Measurements from ENCODE around the gene IGSF21. TPM values are rescaled to one million over a fixed set of nuclear protein-coding genes. Genes with fewer than 3 reads are reported as not detected.

The IGSF21 gene
- total and polyA plus RNA-seq, 7 experiments from 2014 or later, result not detected

DNA sequence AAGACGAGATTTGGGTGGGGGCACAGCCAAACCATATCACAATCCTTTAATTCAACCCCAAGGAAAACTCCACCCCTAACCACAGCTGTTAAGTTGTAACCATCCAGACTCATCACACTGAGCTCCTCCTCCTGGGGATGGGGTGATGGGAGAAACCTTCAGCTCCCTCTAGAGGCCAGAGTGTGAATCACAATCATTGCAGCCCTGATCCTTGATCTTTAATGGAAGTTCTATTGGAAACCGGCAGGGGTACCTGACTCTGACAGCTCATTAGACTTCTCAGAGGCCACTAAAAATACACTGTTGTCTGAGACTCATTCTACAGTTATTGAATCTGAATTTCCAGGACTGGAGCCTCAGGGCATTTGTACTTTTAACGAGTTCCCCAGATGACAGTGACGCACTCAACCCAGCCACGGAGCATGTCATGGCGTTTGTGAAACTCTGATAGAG is 127.2 kb downstream of the IGSF21 start:
- Mint-ChIP-seq H3K4me1 (peaks cover 0 to 2% (median 0%) of the 10 kb centered on the region in 7 donors), H3K27me3 (peaks cover 0 to 67% (median 41%) of the 10 kb centered on the region in 5 donors), H3K27ac (no peak overlapping the region), H3K9me3 (peaks cover 7 to 62% (median 19%) of the 10 kb centered on the region in 11 donors), H3K36me3 (peaks cover 0 to 11% (median 0%) of the 10 kb centered on the region in 5 donors), H3K4me3 (no peak overlapping the region)
- intact Hi-C loops (cut with micrococcal nuclease), result no loop called here
- Histone ChIP-seq H3K9me3 (ENCODE audit: control insufficient read depth in 2 of 3, low read length in 3 of 3) (peaks cover 0 to 18% (median 0%) of the 10 kb centered on the region in 3 experiments), H3K4me3 (ENCODE audit: low read length) (no peak overlapping the region), H3K27ac (ENCODE audit: low read depth, low read length) (no peak overlapping the region), H3K4me1 (ENCODE audit: control insufficient read depth in 2 of 2, insufficient read depth in 2 of 2, low read length in 2 of 2) (no peaks in the 10 kb centered on the region), H3K36me3 (ENCODE audit: control insufficient read depth in 2 of 3, insufficient read depth in 3 of 3, low read length in 3 of 3) (no peaks in the 10 kb centered on the region), H3K27me3 (ENCODE audit: control insufficient read depth in 2 of 2, insufficient read depth in 2 of 2, low read length in 2 of 2) (no peaks in the 10 kb centered on the region)
- ATAC-seq (peak; percentile 41), DNase-seq (no peak)
- ChIA-PET CTCF (no interaction called here), POLR2A (no interaction called here)

DNA sequence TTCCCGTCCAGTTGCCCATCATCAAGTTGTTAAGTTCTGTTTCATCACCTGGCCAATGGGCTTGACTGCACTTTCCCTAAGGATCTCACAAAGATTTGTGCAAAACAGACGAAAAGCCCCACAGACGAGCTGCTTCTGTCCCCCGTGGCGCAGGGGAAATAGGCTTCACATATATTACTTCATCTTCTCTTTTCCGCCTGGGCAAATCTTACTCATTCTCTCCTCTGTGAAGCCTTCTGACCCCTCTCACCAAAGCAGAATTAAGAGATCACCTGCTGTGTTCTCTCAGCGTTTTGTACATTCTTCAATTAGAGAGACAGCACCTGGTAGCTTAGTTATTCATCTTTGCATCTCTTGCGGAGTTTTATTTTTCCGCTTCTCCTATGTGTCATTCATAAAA is 129.8 kb downstream of the IGSF21 start:
- ChIA-PET CTCF (no interaction called here), POLR2A (no interaction called here)
- Mint-ChIP-seq H3K4me1 (peaks cover 0 to 2% (median 0%) of the 10 kb centered on the region in 7 donors), H3K27me3 (peaks cover 0 to 59% (median 28%) of the 10 kb centered on the region in 5 donors), H3K4me3 (no peak overlapping the region), H3K9me3 (peaks cover 3 to 36% (median 11%) of the 10 kb centered on the region in 11 donors), H3K36me3 (peaks cover 0 to 11% (median 0%) of the 10 kb centered on the region in 5 donors), H3K27ac (no peak overlapping the region)
- H3K27me3 ChIP-seq (ENCODE audit: control insufficient read depth in 2 of 2, insufficient read depth in 2 of 2, low read length in 2 of 2), result no peaks in the 10 kb centered on the region
- ATAC-seq (no peak), DNase-seq (no peak)
- H3K4me1 ChIP-seq (ENCODE audit: control insufficient read depth in 2 of 2, insufficient read depth in 2 of 2, low read length in 2 of 2), result no peaks in the 10 kb centered on the region
- H3K4me3 ChIP-seq (ENCODE audit: low read length), result no peak overlapping the region
- H3K36me3 ChIP-seq (ENCODE audit: control insufficient read depth in 2 of 3, insufficient read depth in 3 of 3, low read length in 3 of 3), result no peaks in the 10 kb centered on the region
- no peak overlapping the region for H3K27ac ChIP-seq (ENCODE audit: low read depth, low read length)
- intact Hi-C loops (cut with micrococcal nuclease), result no loop called here
- H3K9me3 ChIP-seq (ENCODE audit: control insufficient read depth in 2 of 3, low read length in 3 of 3), result peaks cover 0 to 3% (median 0%) of the 10 kb centered on the region in 3 experiments

DNA sequence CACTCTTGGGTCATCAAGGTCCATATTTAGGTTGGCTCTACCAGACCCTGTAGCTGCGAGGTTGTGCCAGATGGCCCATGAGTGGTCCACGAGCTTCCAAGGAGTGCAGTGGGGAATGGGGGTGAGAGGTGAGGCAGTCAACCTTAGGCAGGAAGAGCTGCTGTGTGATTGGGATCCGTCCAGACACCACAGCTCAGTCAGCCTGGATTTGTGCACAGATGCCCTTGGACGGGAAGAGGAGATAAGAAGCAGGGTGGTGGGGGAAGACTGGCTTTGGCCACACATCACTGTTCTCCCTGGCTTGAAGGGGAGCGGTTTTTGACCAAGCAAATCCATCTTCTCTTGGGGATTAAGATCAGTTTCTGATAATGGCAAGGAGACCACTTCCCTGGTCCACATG is 130.6 kb downstream of the IGSF21 start:
- Mint-ChIP-seq H3K27me3 (peaks cover 0 to 53% (median 34%) of the 10 kb centered on the region in 5 donors), H3K4me3 (no peak overlapping the region), H3K36me3 (peaks cover 0 to 11% (median 0%) of the 10 kb centered on the region in 5 donors), H3K9me3 (peaks cover 2 to 28% (median 8%) of the 10 kb centered on the region in 11 donors), H3K27ac (no peak overlapping the region), H3K4me1 (peaks cover 0 to 2% (median 0%) of the 10 kb centered on the region in 7 donors)
- no peaks in the 10 kb centered on the region for H3K27me3 ChIP-seq (ENCODE audit: control insufficient read depth in 2 of 2, insufficient read depth in 2 of 2, low read length in 2 of 2)
- no peaks in the 10 kb centered on the region for H3K36me3 ChIP-seq (ENCODE audit: control insufficient read depth in 2 of 3, insufficient read depth in 3 of 3, low read length in 3 of 3)
- POLR2A ChIA-PET, result no interaction called here
- peaks cover 0 to 3% (median 0%) of the 10 kb centered on the region in 3 experiments for H3K9me3 ChIP-seq (ENCODE audit: control insufficient read depth in 2 of 3, low read length in 3 of 3)
- no peak overlapping the region for H3K27ac ChIP-seq (ENCODE audit: low read depth, low read length)
- H3K4me1 ChIP-seq (ENCODE audit: control insufficient read depth in 2 of 2, insufficient read depth in 2 of 2, low read length in 2 of 2), result no peaks in the 10 kb centered on the region
- DNase-seq, result no peak
- CTCF ChIA-PET, result no interaction called here
- intact Hi-C loops (cut with micrococcal nuclease), result no loop called here
- ATAC-seq, result no peak
- no peak overlapping the region for H3K4me3 ChIP-seq (ENCODE audit: low read length)

DNA sequence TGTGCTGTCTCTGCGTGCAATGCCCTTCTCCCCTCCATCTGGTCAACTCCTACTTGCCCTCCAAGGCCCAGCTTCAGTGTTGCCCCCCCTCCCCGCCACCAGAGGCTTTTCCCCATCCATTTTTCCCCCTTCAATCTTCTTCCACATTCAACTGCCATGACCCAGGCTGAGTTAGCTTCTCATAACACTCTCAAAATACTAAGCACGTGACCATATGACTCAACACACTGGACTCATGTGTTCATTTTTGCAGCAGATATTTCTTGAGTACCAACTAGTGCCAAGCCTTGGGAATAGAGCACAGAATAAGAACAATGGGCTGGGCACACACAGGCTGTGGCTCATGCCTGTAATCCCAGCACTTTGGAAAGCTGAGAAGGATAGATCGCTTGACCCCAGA is 132.1 kb downstream of the IGSF21 start:
- DNase-seq (no peak), ATAC-seq (no peak)
- Mint-ChIP-seq H3K4me1 (peaks cover 0 to 2% (median 0%) of the 10 kb centered on the region in 7 donors), H3K27me3 (peaks cover 0 to 55% (median 37%) of the 10 kb centered on the region in 5 donors), H3K27ac (no peak overlapping the region), H3K4me3 (no peak overlapping the region), H3K9me3 (peaks cover 0 to 18% (median 8%) of the 10 kb centered on the region in 11 donors), H3K36me3 (peaks cover 0 to 10% (median 0%) of the 10 kb centered on the region in 5 donors)
- H3K4me3 ChIP-seq (ENCODE audit: low read length), result no peak overlapping the region
- no peak overlapping the region for H3K27ac ChIP-seq (ENCODE audit: low read depth, low read length)
- H3K27me3 ChIP-seq (ENCODE audit: control insufficient read depth in 2 of 2, insufficient read depth in 2 of 2, low read length in 2 of 2), result no peaks in the 10 kb centered on the region
- H3K4me1 ChIP-seq (ENCODE audit: control insufficient read depth in 2 of 2, insufficient read depth in 2 of 2, low read length in 2 of 2), result no peaks in the 10 kb centered on the region
- intact Hi-C loops (cut with micrococcal nuclease), result no loop called here
- H3K9me3 ChIP-seq (ENCODE audit: control insufficient read depth in 2 of 3, low read length in 3 of 3), result peaks cover 0 to 3% (median 0%) of the 10 kb centered on the region in 3 experiments
- POLR2A ChIA-PET, result no interaction called here
- CTCF ChIA-PET, result no interaction called here
- H3K36me3 ChIP-seq (ENCODE audit: control insufficient read depth in 2 of 3, insufficient read depth in 3 of 3, low read length in 3 of 3), result no peaks in the 10 kb centered on the region

DNA sequence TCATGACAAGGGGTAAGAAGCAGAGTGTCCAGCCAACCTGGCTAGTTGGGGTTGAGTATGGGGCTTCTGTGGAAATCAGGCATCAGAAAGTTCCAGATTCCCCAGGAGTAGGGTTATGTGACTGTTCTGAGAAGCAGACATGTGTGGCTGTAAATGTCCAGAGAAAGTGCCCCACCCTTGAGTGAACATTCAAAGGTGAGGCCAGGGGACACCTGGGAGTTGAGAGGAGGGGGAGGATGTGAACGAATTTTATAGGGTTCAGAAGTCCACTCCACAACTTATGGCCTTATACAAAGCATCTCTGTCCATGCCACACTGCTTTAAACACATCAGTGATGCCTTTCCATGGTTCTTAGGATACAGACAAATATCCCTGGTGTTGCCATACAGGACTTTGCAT is 133.3 kb downstream of the IGSF21 start:
- ChIA-PET POLR2A (no interaction called here), CTCF (no interaction called here)
- ATAC-seq (no peak), DNase-seq (no peak)
- Mint-ChIP-seq H3K27me3 (peaks cover 0 to 48% (median 29%) of the 10 kb centered on the region in 5 donors), H3K27ac (peak overlapping the region in 1 of 9 donors; percentile 20), H3K9me3 (peaks cover 0 to 6% (median under 1%) of the 10 kb centered on the region in 11 donors), H3K4me1 (peaks cover 0 to 2% (median 0%) of the 10 kb centered on the region in 7 donors), H3K36me3 (no peaks in the 10 kb centered on the region), H3K4me3 (no peak overlapping the region)
- no peaks in the 10 kb centered on the region for H3K9me3 ChIP-seq (ENCODE audit: control insufficient read depth in 2 of 3, low read length in 3 of 3)
- H3K4me3 ChIP-seq (ENCODE audit: low read length), result no peak overlapping the region
- H3K27ac ChIP-seq (ENCODE audit: low read depth, low read length), result no peak overlapping the region
- no peaks in the 10 kb centered on the region for H3K4me1 ChIP-seq (ENCODE audit: control insufficient read depth in 2 of 2, insufficient read depth in 2 of 2, low read length in 2 of 2)
- intact Hi-C loops (cut with micrococcal nuclease), result no loop called here
- H3K27me3 ChIP-seq (ENCODE audit: control insufficient read depth in 2 of 2, insufficient read depth in 2 of 2, low read length in 2 of 2), result no peaks in the 10 kb centered on the region
- no peaks in the 10 kb centered on the region for H3K36me3 ChIP-seq (ENCODE audit: control insufficient read depth in 2 of 3, insufficient read depth in 3 of 3, low read length in 3 of 3)

DNA sequence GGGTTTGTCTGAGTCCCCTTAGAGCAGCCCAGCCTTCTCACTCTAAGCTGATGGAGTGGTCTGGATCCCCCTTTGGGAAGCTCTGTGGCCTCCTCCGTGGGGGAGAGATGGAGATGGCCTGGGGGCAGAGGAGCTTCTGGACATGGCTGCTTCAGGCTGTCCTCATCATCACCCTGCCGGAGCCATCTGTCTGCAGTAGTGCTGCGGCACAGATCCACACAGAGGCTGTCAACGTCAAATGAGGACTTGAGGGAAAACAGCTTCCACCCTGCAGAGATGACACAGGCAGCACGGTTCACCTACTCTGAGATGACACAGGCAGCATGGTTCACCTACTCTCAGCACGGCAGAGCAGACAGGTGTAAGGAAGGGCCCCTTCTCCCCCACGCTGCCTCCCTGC is 134.3 kb downstream of the IGSF21 start:
- H3K36me3 Mint-ChIP-seq, result no peaks in the 10 kb centered on the region
- no peaks in the 10 kb centered on the region for H3K27me3 ChIP-seq (ENCODE audit: control insufficient read depth in 2 of 2, insufficient read depth in 2 of 2, low read length in 2 of 2)
- peaks cover 0 to 43% (median 26%) of the 10 kb centered on the region in 5 donors for H3K27me3 Mint-ChIP-seq
- H3K27ac Mint-ChIP-seq, result no peak overlapping the region
- DNase-seq, result no peak
- no peak overlapping the region for H3K4me3 ChIP-seq (ENCODE audit: low read length)
- CTCF ChIA-PET, result no interaction called here
- no peak overlapping the region for H3K27ac ChIP-seq (ENCODE audit: low read depth, low read length)
- POLR2A ChIA-PET, result no interaction called here
- peaks cover 0 to 2% (median 0%) of the 10 kb centered on the region in 7 donors for H3K4me1 Mint-ChIP-seq
- peaks cover 0 to 2% (median 0%) of the 10 kb centered on the region in 11 donors for H3K9me3 Mint-ChIP-seq
- H3K9me3 ChIP-seq (ENCODE audit: control insufficient read depth in 2 of 3, low read length in 3 of 3), result no peaks in the 10 kb centered on the region
- H3K4me1 ChIP-seq (ENCODE audit: control insufficient read depth in 2 of 2, insufficient read depth in 2 of 2, low read length in 2 of 2), result no peaks in the 10 kb centered on the region
- no peak for ATAC-seq
- intact Hi-C loops (cut with micrococcal nuclease), result no loop called here
- no peak overlapping the region for H3K4me3 Mint-ChIP-seq
- H3K36me3 ChIP-seq (ENCODE audit: control insufficient read depth in 2 of 3, insufficient read depth in 3 of 3, low read length in 3 of 3), result no peaks in the 10 kb centered on the region

DNA sequence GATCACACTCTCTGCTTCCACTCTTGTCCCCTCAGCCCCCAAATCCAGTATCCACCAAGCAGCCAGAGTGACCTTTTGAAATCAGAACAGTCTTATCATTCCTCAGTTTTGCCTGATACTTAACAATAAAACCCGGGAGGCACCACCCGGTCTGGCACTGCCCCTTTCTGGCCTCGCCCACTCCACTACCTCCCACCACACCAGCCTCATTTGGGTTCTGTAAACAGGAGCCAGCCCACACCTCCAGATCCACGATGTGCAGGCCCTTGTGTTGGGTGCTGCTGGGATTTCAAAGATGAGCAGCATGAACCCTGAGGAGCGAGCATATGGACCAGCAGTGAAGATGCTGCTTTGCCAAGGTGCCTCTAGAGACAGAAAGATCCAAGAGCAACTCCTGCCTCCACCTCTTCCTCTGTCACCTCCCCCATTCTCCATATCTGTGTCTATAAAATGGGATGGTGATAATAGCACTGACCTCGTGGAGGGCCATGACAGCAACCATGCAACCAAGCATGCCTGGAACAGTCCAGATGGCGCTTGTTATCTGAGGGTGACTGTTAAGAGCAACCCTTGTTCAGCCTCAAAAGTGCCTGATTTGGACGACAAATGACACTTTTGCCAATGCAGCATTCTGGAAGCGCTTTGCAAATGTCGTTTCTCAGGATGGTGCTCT is 136.0 kb downstream of the IGSF21 start:
- H3K4me3 Mint-ChIP-seq, result no peak overlapping the region
- no peak overlapping the region for H3K27ac Mint-ChIP-seq
- ATAC-seq (no peak), DNase-seq (no peak)
- peaks cover 0 to 2% (median 0%) of the 10 kb centered on the region in 7 donors for H3K4me1 Mint-ChIP-seq
- intact Hi-C loops (cut with micrococcal nuclease), result no loop called here
- POLR2A ChIA-PET, result no interaction called here
- Histone ChIP-seq H3K9me3 (ENCODE audit: control insufficient read depth in 2 of 3, low read length in 3 of 3) (no peaks in the 10 kb centered on the region), H3K4me3 (ENCODE audit: low read length) (no peak overlapping the region), H3K27me3 (ENCODE audit: control insufficient read depth in 2 of 2, insufficient read depth in 2 of 2, low read length in 2 of 2) (no peaks in the 10 kb centered on the region), H3K27ac (ENCODE audit: low read depth, low read length) (no peak overlapping the region), H3K36me3 (ENCODE audit: control insufficient read depth in 2 of 3, insufficient read depth in 3 of 3, low read length in 3 of 3) (no peaks in the 10 kb centered on the region), H3K4me1 (ENCODE audit: control insufficient read depth in 2 of 2, insufficient read depth in 2 of 2, low read length in 2 of 2) (no peaks in the 10 kb centered on the region)
- peaks cover 0 to 36% (median 18%) of the 10 kb centered on the region in 5 donors for H3K27me3 Mint-ChIP-seq
- CTCF ChIA-PET, result no interaction called here
- H3K9me3 Mint-ChIP-seq, result peaks cover 0 to 2% (median 0%) of the 10 kb centered on the region in 11 donors
- no peaks in the 10 kb centered on the region for H3K36me3 Mint-ChIP-seq
